Esophagus muscularis mucosa (tissue), 3 donors: ENCODE data around the gene SLC4A4.

ENCODE experiments used
- CTCF ChIP-seq, 3 experiments: fragments of 200-600 bp in 2 of 3; fragments of 450-650 bp in 1 of 3; sonication (generic) in 2 of 3; IDR thresholded peaks; one replicate each; pipeline ENCODE4 v1.5.1; 2017 to 2019; ENCODE audit warnings: antibody characterized with exemption in 3 of 3, mild to moderate bottlenecking in 2 of 3, moderate library complexity in 1 of 3
- POLR2A ChIP-seq: fragments of 450-650 bp; IDR thresholded peaks from one replicate; pipeline ENCODE4 v1.6.1; 2017; ENCODE audit warnings: antibody characterized with exemption, moderate library complexity, mild to moderate bottlenecking, low read depth

- TF ChIP-seq CTCF (IDR thresholded peaks at IDR 0.05) (no peak), POLR2A (no peak)
These were observed 129.4 kb downstream of the SLC4A4 start for GRCh38 chr4:71468116-71468710.
